NCI-H460 (cell line): Measurements from ENCODE around the gene LRRC15. TPM values are rescaled to one million over a fixed set of nuclear protein-coding genes. Genes with fewer than 3 reads are reported as not detected.

ENCODE experiments used
- DNase-seq: peaks from one replicate; pipeline ENCODE4 v3.0.0-alpha.2; 2016; ENCODE audit warnings: low read depth; ENCODE audit errors: extremely low read depth
- polyA plus RNA-seq: library from polyadenylated mRNA; depleted of rRNA; stranded (reverse); fragments of >200 nt; gene quantifications from 2 replicates; pipeline ENCODE4 v1.2.3, GENCODE V29; 2014; cell fraction: nucleus; rRNA removed
- total RNA-seq: library from RNA; depleted of rRNA; stranded (reverse); fragments of >200 nt; shearing (Covaris generic); gene quantifications from 2 replicates; pipeline ENCODE4 v1.2.3, GENCODE V29; 2014; rRNA removed

The LRRC15 gene
- total RNA-seq, result not detected in 2 replicates
- polyA plus RNA-seq, result not detected in 2 replicates

DNA sequence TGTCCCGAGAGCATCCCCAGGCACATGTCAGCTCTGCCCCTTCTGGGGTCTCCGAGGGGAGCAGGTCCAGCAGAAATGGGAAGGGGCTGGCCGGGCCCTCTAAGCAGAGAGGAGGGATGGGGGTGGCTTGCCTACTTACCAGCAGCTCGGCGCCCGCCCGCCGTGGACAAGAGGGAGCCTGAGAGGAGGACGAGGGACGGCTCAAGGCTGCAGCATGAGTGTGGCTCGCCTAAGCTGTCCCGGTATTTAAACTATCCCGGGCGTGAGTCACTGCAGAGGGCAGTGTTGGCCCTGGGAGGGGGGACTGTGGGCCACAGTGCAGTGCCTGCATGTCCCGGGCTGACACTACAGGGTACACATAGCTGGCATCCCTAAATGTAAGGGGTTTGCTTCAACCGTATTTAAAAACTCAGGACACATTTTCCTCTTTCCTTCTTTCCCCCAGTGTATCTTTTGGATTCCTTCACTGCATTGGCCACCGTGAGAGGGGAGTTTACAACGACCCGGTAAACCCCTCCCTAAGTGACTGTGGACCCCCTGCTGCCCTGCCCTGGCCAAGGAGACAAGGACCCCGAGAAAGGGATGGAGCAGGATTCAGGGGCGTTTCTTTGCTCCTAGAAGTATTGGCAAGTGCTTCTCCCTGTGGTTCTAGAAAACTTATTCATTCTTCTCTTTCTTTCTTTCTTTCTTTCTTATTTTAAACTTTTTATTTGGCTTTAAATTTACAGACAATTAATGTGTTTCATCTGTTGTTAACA is at the start of gene LRRC15:
Gene LRRC15 (minus strand): TSS at position 222 of the 758 bp plus-strand sequence. CDS start 8,700 bp downstream, outside the sequence.
- no peak for DNase-seq

DNA sequence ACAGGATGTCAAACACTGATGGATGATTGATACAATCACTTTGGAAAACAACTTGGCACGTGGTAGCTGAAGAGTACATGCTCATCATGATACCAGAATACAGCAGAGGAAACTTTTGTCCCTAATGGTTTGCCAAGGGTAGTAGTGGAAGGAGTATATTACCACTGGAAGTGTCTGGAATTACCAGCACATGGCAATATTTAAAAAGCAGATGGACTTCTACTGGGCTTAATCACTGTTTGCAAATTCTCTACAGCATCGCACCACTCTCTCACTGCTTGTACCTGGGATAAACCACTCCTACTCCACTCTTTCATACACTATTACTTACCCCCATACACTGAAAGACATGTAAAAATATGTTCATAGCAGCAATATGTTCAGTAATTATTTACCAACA is 49.1 kb upstream of the LRRC15 start:
- no peak for DNase-seq

DNA sequence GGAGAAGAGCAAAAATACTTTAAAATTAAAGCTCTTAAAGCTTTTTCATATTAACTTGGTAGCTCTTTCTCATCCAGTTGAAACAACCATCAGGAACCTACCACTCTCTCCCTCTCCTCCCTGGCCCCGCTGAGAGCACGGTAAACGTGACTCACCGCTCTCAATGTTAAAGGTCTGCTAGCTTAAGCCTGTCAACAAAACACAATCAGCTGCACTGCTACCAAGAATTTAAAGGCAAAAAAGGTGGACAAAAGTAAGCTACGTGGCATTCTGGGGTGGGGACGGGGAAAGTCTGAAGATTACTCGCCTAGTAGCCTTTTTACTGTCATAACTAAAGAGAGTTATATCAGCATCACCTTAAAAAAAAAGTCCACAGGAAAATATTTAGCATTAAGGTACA is 37.9 kb upstream of the LRRC15 start:
- no peak for DNase-seq

DNA sequence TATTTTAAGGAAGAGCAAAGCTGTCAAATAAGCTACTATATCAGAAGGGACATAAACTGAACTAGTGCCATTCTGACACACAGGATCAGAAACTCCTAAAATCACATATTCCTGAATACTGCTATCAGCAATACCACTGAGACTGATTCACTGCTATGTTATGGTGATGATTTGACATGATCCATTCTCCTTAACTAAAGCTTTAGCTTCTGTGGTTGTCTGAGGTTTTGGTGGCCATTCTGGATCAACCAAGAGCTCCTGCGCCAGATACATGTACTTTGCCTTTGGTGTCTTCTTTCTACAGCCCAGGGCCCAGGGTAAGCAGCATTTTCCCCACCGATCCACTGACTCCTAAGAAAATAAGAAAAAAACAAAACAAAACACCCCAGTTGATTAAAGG is 36.2 kb upstream of the LRRC15 start:
- DNase-seq, result no peak

DNA sequence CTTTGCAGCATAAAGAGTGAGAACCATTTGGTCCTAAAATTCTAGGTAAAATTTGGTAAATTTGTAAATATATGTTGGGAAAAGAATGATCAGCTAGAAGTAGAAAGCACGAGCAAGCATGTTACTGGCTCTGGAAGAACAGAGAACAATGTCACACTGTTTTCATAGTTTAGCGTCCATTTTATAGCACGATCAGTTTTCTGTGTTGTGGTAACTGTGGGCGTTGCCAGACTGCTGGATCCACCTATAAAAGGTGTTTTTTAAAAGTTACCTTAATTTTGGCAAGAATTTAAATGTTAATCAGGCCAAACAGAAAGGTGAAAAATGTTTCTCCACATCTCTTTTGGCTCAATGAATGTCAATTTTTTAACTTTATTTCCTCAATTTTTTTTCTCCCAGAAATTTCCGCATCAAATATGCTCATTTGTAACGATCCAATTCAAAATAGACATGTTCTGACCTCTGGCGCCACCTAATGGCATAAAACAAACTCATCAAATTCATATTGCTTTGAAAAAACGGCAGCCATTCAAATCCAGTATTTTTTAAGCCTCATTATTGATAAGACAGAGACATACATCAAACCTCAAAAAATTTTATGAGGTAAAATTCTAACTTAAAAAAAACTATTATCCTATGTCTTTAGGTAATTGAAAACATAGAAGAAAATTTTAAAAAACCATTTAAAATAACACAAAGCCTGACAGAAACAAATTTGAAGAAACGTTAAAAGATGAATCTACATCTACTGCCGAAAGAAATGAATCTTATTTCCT is 35.0 kb upstream of the LRRC15 start:
- peak; percentile 49 for DNase-seq

DNA sequence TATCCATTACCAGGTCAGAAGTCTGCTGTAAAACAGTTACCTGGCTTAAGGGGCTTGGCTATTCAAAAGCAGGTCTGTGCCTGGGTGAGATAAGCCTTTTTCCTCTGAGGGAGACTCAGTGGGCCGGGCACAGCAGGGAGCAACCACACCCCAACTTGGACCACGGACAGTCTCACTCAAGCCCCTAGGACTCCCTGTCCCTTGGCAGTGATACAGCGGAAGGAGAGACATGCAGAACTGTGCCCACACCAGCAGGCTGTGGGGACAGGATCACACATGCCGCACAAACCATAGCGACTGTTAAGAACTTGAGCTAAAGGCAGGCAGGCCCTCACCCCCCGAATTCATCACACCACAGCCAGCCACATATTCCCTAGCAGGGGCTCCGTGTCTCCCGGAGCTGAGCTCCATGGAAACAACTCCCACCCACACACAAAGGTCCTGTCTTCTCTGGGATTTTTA is 32.4 kb upstream of the LRRC15 start:
- no peak for DNase-seq

DNA sequence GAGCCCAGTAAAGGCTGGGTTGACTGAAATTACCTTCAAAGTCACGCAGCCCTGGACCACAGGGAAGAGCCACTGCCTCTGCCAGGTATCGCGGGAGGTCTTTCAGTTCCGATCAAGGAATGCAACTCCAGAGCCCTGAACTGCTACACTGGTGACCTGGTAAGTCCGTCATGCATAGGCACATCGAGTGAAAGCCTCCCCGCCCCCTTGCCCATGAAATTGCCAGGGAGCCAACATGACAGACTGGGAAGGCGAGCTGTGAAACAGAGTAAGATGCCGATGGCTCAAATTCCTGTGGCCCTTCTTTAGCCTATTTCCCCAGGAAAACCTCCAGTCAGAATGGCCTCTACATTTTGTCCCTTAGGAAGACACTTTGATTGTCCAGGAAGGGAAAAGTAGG is 31.8 kb upstream of the LRRC15 start:
- DNase-seq, result no peak

DNA sequence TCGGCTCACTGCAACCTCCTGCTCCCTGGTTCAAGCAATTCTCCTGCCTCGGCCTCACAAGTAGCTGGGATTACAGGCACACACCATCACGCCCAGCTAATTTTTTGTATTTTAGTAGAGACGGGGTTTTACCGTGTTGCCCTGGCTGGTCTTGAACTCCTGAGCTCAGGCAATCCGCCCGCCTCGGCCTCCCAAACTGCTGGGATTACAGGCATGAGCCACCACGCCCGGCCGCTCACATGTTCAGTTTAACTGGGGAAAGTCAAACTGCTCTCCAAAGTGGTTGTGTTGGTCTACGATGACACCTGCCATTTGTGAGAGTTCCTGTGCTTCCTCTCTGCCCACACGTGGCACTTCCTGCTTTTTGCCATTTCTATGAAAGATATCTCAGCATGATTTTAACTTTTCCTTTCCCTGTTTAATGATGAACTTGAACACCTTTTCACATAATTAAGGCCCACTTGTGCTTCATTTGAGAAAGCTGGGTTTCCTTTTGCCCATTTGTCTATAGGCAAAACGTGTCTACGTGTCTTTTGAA is 30.4 kb upstream of the LRRC15 start:
- no peak for DNase-seq

DNA sequence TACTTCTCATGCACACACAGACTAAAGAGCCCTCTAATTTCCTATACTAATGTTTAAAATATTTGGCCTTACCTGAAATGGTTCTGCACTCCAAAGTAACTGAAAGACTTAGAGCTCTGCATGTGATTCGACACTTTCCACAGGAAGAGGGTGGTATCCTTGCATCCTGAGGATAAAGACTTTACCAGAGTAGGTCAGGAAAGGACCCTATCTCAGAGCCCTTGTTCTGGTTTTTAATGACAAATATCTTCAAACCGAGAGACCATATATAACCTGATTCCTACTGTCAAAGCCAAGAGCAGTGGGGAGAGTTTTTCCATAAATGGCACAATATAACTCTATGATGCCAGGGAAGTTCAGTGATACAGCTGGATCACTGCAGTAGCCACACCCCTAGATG is 29.6 kb upstream of the LRRC15 start, which contains the start of gene GP5:
Gene GP5 (minus strand): TSS at position 101 of the 400 bp plus-strand sequence. CDS start 984 bp downstream, outside the sequence.
- DNase-seq, result no peak

DNA sequence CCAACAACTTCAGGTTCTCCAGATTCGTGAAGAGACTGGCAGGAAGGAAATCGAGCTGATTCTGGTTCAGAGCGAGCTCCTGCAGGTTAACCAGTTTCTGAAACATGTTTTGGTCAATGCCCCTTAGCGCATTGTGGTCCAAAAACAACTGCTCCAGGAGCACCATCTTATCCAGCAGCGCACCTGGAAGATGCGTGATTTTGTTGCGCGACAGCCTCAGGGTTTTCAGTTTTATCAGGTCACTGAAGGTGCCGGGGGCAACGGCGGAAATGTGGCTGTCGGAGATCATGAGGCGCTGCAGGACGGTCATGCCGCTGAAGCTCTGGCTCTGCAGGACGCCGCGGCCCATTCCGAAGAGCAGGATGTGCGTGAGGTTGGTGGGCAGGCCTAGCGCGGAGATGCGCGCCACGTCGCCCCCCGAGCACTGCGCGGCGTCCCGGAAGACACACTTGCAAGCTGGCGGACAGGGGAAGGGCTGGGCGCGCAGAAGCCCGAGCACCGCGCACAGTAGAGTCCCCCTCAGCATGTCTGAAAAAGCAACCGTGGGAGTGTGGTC is 28.3 kb upstream of the LRRC15 start:
- DNase-seq, result no peak

DNA sequence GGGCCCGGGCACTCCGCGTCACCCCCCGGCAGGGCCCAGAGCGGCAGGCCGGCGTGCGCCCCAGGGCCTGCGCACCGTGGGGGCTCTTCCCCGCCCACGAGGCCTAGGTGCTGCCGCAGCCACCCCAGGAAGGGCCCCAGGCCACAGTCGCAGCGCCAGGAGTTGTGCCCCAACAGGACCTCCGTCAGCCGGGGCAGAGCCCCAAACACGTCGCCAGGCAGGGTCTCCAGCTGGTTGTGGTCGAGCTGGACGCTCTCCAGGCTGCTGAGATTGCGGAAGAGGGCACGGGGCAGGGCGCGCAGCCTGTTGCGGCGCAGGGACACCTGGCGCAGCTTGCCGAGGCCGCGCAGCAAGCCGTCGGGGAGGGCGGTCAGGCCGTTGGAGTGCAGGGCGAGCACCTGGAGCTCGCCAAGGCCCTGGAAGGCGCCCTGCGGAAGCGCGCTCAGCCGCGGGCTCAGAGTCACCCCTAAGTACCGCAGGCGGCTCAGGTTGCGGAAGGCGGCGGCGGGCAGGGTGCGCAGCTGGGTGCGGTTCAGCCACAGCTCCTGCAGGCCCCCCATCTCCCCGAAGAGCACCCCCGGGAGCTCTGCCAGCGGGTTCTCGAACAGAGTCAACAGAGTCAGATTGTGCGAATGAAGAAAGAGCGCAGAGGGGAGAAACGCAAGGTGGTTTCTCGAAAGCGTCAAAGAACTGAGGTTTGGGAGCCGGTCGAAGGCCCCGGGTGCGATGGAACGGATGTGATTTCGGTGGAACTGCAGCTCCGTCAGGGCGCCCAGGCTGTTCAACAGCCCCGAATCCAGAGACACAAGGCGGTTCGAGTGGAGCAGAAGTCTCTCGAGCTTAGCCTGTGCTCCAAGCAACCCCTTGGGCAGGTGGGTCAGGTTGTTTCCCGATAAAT is 27.6 kb upstream of the LRRC15 start:
- no peak for DNase-seq

DNA sequence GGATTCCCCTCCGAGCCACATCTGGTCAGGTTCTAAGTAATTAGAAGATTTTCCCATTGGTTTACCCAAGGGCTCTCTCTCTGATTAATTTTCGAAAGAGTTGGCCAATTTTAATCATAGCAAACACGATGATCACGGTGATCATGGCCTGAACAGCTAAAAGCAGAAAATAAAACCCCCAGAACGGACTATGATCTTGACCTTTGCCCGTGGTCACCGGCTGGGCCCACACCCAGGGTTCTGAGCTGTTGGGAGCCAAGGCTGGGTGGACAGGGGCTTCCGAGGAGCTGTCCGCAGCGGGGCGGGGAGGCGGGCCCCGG is 27.0 kb upstream of the LRRC15 start:
- DNase-seq, result no peak

DNA sequence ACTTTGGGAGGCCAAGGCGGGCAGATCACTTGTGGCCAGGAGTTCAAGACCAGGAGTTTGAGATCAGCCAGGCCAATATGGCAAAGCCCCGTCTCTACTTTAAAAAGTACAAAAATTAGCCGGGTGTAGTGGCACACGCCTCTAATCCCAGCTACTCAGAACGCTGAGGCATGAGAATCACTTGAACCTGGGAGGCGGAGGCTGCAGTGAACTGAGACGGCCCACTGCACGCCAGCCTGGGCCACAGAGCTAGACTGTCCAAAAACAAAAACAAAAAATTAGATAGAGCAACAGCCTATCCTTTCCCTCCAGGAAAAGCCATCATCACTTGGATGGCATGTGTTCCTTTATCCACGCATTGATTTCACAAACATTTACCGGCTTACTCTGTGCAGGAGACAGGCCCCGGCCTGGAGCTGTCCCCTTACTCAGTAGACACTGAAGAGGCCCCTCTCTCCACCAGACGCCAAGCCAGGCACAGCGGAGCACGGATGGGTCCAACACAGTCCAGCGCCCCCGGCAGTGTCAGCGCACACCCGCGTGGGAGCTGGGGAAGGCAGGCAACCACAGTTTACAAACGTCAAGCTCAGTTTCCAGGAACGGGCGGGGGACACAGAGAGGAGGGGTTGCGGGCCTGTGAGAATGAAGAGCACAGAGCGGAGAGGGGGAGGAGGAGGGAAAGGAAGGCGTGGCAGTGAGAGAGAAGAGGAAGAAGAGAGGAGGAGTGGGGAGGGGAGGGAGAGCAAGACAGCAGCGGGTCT is 26.4 kb upstream of the LRRC15 start:
- DNase-seq, result no peak

DNA sequence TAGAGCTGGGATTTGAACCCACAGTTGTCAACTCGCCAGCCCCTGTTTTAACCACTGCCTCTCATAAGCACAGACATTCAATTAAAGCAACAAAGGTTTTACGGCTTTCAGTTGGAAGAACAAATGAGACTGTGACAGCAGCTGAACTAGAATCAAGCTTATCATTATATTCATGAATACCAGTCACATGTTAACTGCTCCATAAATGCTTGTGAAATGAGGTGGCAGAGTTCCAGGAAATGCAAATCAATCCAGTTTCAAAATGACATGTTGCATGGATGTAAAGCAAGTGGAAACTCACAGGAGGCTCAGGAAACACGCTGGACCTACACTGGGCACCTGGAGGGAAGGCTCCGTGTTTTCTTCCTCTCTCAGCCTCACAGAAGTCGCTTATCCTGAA is 25.7 kb upstream of the LRRC15 start:
- no peak for DNase-seq

DNA sequence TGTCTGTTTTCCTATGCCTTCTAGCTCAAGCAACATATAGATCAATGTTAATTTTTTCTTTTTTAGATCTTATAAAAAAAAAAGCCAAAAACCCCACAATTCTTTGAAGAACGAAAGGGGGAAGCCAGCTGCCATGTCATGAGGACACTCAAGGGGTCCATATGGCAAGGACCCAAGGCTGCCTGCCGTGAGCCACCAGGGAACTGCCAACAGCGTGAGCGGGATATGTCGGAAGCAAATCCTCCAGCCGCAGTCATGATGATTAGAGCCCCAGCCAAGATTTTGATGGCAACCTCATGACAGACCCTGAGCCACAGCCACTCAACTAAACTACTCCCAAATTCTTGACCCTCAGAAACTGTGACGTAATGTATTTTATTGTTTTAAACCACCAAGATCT is 23.0 kb upstream of the LRRC15 start:
- DNase-seq, result no peak

DNA sequence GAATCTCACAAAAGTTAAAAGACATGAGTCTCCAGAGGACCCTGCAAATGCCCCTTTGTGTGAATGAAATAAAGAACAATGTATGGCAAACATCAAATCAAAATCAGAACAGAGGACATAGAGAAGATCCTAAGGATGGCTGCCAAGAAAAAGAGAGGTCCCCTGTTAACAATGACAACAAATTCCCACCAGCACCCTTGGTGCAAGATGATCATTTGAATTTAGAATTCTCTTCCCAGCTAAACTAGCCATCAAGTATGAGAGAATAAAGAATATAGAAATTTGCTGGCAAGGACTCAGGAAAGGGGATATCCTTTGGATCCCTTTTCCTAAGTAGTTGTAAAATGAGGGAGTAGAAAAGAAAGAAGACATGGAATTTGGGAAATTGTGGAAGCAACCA is 21.3 kb upstream of the LRRC15 start:
- no peak for DNase-seq

DNA sequence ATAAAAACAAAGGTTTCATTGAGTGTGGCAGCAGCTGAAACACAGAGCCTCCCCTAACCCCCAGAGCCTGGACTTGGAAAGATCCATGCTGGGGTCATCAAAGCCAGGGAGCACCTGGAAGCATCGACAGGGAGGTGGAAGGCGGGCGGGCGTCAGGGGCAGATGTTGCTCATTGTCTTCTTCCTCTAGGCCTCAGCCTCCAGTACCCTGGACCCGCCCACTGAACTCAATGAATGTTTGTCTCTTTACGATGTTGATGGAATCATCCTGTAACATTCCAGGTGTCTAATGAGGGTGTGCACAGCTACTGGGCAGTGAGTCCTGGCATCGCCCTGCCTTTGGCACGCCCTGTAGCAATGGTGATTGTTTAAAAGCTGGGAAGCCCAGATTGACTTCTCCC is 19.7 kb upstream of the LRRC15 start:
- no peak for DNase-seq

DNA sequence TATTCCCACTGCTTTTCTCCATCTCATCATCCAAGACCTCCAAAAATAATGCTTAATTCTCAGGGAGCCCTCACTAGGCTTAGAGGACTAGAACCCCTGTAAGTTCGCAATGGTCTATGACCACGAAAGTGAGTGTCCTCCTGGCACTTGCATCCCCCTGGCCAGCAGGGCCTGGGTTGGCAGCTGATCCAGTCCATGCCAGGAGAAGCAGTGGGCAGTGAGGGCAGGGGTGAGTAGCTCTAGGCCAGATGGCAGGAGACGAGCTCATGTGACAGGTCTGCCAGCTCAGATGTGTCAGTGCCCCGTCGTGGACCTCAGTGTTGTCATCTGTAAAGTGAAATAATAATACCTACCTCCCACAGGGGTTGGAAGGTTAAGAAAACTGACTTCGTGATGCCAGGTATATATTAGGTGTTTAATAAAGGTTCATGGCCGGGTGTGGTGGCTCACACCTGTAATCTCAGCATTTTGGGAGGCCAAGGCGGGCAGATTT is 18.4 kb upstream of the LRRC15 start:
- no peak for DNase-seq

DNA sequence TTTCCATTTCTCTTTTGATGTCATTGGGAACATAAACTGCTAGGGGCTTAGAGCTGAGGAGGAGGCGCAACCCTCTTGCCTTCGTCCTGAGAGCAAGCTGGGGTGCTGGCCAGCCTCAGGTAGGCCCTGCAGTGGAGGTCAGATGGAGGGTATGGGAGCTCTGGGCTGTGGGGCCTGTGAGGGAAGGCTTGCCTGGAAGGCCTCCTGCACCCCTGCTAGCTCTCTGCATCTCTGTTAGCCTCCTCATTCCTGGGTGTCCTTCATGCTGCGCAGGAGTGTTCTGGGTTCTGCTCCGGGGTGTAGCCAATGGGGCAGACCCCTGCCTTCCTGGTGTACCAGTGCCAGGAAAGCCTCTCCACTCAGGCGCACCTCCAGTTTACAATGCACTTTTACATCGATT is 17.7 kb upstream of the LRRC15 start:
- no peak for DNase-seq
